Jurkat, Clone E6-1 (cell line): ENCODE measurements around the gene CFAP58. TPM values are rescaled to one million over a fixed set of nuclear protein-coding genes. Genes with fewer than 3 reads are reported as not detected.

Experiments
- DNase-seq: peaks from one replicate; pipeline ENCODE4 v3.0.0-alpha.2; 2011; ENCODE audit warnings: low read depth, low spot score
- H3K4me3 ChIP-seq: 2 replicates; pipeline ENCODE4 v1.5.1; 2011; ENCODE audit warnings: mild to moderate bottlenecking, low read length, control low read depth, moderate library complexity
- polyA plus RNA-seq: library from polyadenylated mRNA; unstranded; fragments of >200 nt; gene quantifications from one replicate; pipeline ENCODE4 v1.2.1, GENCODE V29; 2012; ENCODE audit warnings: missing spikeins; ENCODE audit not compliant: insufficient read length, insufficient read depth

The CFAP58 gene, protein sequence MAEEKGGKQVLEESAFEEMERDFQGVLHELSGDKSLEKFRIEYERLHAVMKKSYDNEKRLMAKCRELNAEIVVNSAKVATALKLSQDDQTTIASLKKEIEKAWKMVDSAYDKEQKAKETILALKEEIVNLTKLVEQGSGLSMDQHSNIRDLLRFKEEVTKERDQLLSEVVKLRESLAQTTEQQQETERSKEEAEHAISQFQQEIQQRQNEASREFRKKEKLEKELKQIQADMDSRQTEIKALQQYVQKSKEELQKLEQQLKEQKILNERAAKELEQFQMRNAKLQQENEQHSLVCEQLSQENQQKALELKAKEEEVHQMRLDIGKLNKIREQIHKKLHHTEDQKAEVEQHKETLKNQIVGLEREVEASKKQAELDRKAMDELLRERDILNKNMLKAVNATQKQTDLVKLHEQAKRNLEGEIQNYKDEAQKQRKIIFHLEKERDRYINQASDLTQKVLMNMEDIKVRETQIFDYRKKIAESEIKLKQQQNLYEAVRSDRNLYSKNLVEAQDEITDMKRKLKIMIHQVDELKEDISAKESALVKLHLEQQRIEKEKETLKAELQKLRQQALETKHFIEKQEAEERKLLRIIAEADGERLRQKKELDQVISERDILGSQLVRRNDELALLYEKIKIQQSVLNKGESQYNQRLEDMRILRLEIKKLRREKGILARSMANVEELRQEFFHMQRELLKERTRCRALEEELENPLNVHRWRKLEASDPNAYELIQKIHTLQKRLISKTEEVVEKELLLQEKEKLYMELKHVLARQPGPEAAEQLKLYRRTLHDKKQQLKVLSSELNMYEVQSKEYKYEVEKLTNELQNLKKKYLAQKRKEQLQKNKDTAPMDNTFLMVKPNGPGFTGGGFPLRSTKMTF
- polyA plus RNA-seq, result 0.34 TPM

DNA sequence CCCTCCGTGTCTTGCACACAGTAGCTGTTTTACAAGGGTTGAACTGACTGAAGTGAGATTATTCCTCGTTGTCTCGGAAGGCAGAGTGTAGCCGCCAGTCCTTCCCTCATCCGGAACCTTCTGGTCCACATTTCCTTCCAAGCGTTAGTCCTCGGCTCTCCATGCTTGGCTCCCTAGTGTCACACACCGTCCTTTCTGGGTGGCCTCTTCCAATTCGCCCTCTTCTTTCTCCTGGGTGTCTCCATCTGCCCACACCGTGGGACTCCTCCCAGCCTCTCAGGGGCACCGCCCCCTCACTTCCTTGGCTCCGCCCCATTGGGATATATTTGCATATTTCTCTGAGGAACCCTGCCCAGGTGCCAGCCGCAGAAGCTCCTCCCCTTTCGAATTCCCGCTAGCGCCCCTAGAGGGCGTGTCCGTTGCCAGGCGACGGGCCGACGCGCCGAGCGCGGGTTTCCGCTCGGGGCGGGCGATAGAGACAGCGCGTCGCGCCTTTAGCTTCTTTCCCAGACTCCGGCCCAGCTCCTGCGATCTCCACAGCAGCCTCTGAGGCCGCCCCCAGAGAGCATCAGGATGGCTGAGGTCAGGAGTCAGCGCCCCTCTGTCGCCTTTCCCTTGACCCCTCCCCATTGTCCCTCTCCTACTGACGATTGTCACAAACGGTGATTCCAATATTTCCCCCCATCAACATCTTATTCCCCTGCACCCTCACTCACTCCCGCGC is at the start of gene CFAP58:
TSS of gene CFAP58 (plus strand) at position 509 of the 724 bp plus-strand sequence. CDS start at position 574, 65 bp downstream.
- peak within 1 kb of the TSS; percentile 52 for H3K4me3 ChIP-seq
- DNase-seq, result peak; percentile 84

- DNase-seq, result no peak
- no peak overlapping the region for H3K4me3 ChIP-seq
Measured at GRCh38 chr10:104304356-104304745, 49.3 kb upstream of the CFAP58 start.

DNA sequence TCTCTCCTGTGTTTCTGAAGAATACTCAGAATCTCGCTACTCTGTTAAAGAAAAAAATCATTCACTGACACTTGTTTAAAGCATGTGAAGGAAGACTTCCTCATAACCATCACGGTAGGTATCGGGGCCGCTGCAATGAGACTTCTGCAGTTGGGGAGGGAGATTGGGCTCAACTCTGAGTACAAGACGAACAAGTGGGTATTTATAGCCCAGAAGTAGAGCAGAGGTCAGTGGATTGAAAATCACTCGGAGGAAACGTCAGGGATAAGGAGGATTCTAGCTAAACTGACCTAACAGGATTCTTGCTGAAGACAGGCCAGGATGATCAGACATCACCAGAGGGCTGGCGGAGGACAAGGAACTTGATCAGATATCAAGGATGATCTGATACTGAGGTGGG is 48.7 kb upstream of the CFAP58 start:
- H3K4me3 ChIP-seq, result no peak overlapping the region
- no peak for DNase-seq

DNA sequence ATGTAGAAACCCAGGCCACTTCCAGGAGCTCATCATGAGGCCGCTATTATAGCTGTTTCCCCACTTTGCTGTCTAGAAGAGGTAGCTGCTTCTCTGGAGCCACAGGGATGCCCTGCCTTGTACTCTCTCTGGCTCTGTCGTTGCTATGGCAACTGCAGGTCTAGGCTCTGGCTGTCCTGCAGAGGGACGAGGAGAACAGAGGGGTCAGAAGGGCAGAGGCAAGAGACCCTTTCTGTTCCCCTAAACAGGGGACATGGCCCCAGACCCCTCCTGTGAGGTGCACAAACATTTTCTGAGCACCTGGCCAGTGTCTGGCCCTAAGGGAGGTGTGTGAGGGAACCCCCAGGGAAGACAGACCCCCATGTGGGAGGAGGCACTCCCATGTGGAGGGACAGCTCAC is 46.7 kb upstream of the CFAP58 start:
- DNase-seq, result no peak
- no peak overlapping the region for H3K4me3 ChIP-seq

DNA sequence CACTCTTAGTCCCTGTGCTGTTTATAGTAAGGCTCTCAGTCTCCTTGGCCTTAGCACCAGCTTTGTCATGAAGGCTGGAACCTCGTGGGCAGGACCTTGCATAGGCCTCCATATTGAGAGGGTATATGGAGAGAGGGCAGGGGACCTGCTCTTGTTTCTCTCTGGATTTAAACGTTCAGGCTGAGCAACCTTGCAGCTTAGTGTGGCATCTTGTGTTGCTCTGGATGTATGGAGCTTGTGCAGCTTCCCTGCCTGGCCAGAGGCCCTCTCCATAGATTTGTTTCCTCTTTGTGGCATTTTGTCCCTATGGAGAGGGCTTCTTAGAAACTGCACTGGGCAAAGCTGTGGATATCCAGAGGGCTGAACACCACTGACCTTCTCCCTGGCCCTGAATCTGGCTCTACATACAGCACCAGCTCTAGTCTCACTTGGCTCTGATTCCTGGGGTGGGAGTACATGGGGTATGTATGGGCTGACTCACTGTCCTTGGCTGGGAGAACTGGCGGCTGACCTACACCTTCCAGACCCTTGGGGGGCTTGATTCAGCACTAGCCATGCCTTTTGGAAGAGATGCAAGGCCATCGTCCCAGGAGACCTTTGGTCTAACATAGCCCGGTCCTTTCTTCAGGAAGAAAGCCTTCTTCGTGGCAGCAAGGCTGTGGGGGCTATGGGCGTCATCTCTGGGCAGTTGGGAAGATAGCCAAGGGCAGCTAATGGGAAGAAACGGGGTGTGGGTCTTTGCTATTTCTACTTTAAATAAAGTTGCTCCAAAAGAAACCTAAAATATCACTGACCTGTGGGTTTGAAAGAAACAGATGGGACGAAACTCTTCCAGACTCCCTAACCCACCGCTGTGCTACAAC is 45.8 kb upstream of the CFAP58 start:
- no peak overlapping the region for H3K4me3 ChIP-seq
- no peak for DNase-seq

GRCh38 chr10:104308439-104308903 is 45.2 kb upstream of the CFAP58 start:
- H3K4me3 ChIP-seq, result peak overlapping the region; percentile 4; the same call in 1 of the 2 replicates
- DNase-seq, result peak; percentile 94

GRCh38 chr10:104309980-104310978 is 43.4 kb upstream of the CFAP58 start:
- H3K4me3 ChIP-seq, result no peak overlapping the region
- no peak for DNase-seq

DNA sequence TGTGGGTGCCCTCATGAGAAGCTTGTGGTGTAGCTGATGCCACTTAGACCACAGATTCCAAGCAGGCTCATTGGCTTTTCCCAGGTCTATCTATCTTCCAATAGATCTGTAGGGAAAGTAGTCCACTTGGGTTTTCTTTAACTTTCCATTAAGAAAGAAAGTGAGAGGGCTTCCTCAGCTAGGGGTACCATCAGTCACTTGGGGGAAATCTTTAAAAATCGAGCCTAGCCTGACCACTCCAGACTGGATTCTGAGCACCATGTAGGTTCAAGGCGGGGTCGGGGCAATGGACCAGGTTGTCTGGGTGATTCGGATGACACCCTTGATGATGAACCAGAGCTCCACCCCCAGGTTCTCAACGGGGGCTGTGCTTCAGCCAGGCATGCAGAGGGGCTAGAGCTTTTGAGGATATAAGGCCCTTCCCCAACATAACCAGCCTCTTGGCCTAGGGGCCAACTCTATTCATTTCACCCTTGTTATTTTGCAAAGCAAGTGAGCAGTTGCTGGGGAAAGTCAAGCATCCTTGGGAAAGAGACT is 42.4 kb upstream of the CFAP58 start:
- H3K4me3 ChIP-seq, result no peak overlapping the region
- DNase-seq, result no peak

GRCh38 chr10:104314591-104315485 is 38.8 kb upstream of the CFAP58 start:
- H3K4me3 ChIP-seq, result no peak overlapping the region
- no peak for DNase-seq

GRCh38 chr10:104315486-104315921 is 38.1 kb upstream of the CFAP58 start:
- DNase-seq, result no peak

GRCh38 chr10:104316321-104317099 is 37.1 kb upstream of the CFAP58 start:
- H3K4me3 ChIP-seq, result no peak overlapping the region
- DNase-seq, result no peak

More at GRCh38 chr10:104315486-104315921, 38.1 kb upstream of the CFAP58 start:
- H3K4me3 ChIP-seq, result no peak overlapping the region

- H3K4me3 ChIP-seq, result no peak overlapping the region
- no peak for DNase-seq
Measured at GRCh38 chr10:104317269-104317710, 36.3 kb upstream of the CFAP58 start.

DNA sequence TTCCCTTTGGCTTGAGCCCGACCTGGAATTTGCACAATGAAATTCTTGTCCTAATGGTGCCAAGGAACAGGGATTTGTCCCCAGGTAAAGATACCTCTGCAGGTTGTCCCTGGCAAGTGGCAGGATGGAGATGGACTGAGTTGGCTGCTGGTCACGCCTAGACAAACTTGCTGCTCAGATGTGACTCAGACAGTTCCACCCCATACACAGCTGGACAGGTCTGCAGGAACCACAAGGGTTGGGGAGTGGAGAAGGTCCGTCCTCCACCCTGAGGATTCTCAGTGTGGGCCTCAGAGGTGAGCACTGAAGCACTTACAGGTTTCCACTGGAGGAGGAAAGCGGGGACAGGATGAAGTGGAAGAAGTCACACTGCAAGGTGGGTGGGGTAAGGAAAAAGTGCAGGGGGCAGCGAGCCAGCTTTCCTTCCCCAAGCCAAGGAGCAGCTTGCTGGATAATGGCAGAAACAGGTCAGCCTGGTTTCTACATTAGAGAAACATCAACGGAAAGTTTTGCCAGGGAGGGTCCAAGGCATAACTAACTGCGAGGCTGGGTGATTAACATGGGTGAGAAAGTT is 35.8 kb upstream of the CFAP58 start:
- no peak overlapping the region for H3K4me3 ChIP-seq
- DNase-seq, result no peak

GRCh38 chr10:104318326-104318725 is 35.3 kb upstream of the CFAP58 start:
- no peak for DNase-seq
- H3K4me3 ChIP-seq, result no peak overlapping the region
